Left renal cortex interstitium (tissue), 4 donors: ENCODE results near the gene GADL1. TPM values are rescaled to one million over a fixed set of nuclear protein-coding genes. Genes with fewer than 3 reads are reported as not detected.
A peak's percentile ranks its signal among the peaks of the same experiment; 100 is the strongest.

ENCODE experiments used
- DNase-seq, 4 donors: peaks; one replicate each; pipeline ENCODE4 v3.0.0-alpha.2; 2013; ENCODE audit warnings: low read depth in 4 of 4, low spot score in 2 of 4, missing footprints in 1 of 4
- polyA plus RNA-seq, 4 donors: library from polyadenylated mRNA; unstranded; fragments of 120-200 nt; gene quantifications; one replicate each; pipeline ENCODE4 v1.2.1, GENCODE V29; 2013; ENCODE audit not compliant: insufficient read length in 4 of 4

Gene GADL1
- polyA plus RNA-seq, 4 donors, result 2.2 to 5.3 (median 3.2) TPM

GRCh38 chr3:30698549-30698948 lies 195.9 kb downstream of the GADL1 start:
- DNase-seq, result no peak

GRCh38 chr3:30696896-30697295 lies 197.6 kb downstream of the GADL1 start:
- DNase-seq, result no peak

- DNase-seq, result no peak
These were observed 198.1 kb downstream of the GADL1 start for GRCh38 chr3:30696403-30696819.

GRCh38 chr3:30695302-30696061 lies 199.0 kb downstream of the GADL1 start:
- DNase-seq, result no peak

- no peak for DNase-seq
These were observed 199.8 kb downstream of the GADL1 start for GRCh38 chr3:30694668-30695067.

- DNase-seq, result no peak
These were observed 200.3 kb downstream of the GADL1 start for GRCh38 chr3:30694148-30694547.

GRCh38 chr3:30693470-30694120 lies 200.9 kb downstream of the GADL1 start:
- peak in 1 of 4 donors; percentile 46 for DNase-seq

GRCh38 chr3:30692498-30693130 lies 201.8 kb downstream of the GADL1 start:
- DNase-seq, result no peak

GRCh38 chr3:30691944-30692343 lies 202.5 kb downstream of the GADL1 start:
- no peak for DNase-seq

- no peak for DNase-seq
These were observed 203.1 kb downstream of the GADL1 start for GRCh38 chr3:30691249-30691880.

- no peak for DNase-seq
These were observed 204.3 kb downstream of the GADL1 start for GRCh38 chr3:30690199-30690598.

- no peak for DNase-seq
These were observed 205.5 kb downstream of the GADL1 start for GRCh38 chr3:30688776-30689641.

GRCh38 chr3:30687930-30688570 lies 206.4 kb downstream of the GADL1 start:
- no peak for DNase-seq

GRCh38 chr3:30686799-30687198 lies 207.7 kb downstream of the GADL1 start:
- no peak for DNase-seq

- no peak for DNase-seq
These were observed 208.3 kb downstream of the GADL1 start for GRCh38 chr3:30686176-30686575.

- DNase-seq, result no peak
These were observed 209.2 kb downstream of the GADL1 start for GRCh38 chr3:30685267-30685667.

GRCh38 chr3:30684356-30684755 lies 210.1 kb downstream of the GADL1 start:
- no peak for DNase-seq

GRCh38 chr3:30683769-30684168 lies 210.7 kb downstream of the GADL1 start:
- no peak for DNase-seq

- DNase-seq, result no peak
These were observed 211.9 kb downstream of the GADL1 start for GRCh38 chr3:30682434-30683155.
